HG02938 (cell line): ENCODE results near the gene TYW1B.
"Not testable (repeated sequence)": the region's sequence is repeated elsewhere in the genome, so short reads cannot be mapped to it uniquely, and the experiment has no call there.

Source experiments
- ATAC-seq: cut with Tn5 transposase; IDR thresholded peaks from one replicate; pipeline ENCODE4 v1.9.1; 2021; ENCODE audit warnings: mild to moderate bottlenecking, moderate library complexity; ENCODE audit not compliant: unreplicated experiment

TYW1B gene

GRCh38 chr7:72580142-72580770, 247.7 kb downstream of the TYW1B start:
- ATAC-seq: not testable (repeated sequence)

- ATAC-seq: no peak
Observed at GRCh38 chr7:72577107-72577506, 250.9 kb downstream of the TYW1B start.

- ATAC-seq: not testable (repeated sequence)
Observed at GRCh38 chr7:72561988-72562387, 266.0 kb downstream of the TYW1B start.

GRCh38 chr7:72559546-72559945, 268.5 kb downstream of the TYW1B start:
- ATAC-seq: not testable (repeated sequence)

- ATAC-seq: not testable (repeated sequence)
Observed at GRCh38 chr7:72556733-72557132, 271.3 kb downstream of the TYW1B start.

- not testable (repeated sequence) for ATAC-seq
Observed at GRCh38 chr7:72555238-72555637, 272.8 kb downstream of the TYW1B start.

GRCh38 chr7:72554401-72554800, 273.6 kb downstream of the TYW1B start:
- not testable (repeated sequence) for ATAC-seq

- ATAC-seq: not testable (repeated sequence)
Observed at GRCh38 chr7:72550454-72550853, 277.5 kb downstream of the TYW1B start.

- ATAC-seq: not testable (repeated sequence)
Observed at GRCh38 chr7:72546586-72547237, 281.3 kb downstream of the TYW1B start.

- not testable (repeated sequence) for ATAC-seq
Observed at GRCh38 chr7:72544531-72544930, 283.5 kb downstream of the TYW1B start.

- no peak for ATAC-seq
Observed at GRCh38 chr7:72540923-72541322, 287.1 kb downstream of the TYW1B start.

- no peak for ATAC-seq
Observed at GRCh38 chr7:72540106-72540611, 287.8 kb downstream of the TYW1B start.

GRCh38 chr7:72539702-72540101, 288.3 kb downstream of the TYW1B start:
- ATAC-seq: no peak

GRCh38 chr7:72538856-72539255, 289.1 kb downstream of the TYW1B start:
- ATAC-seq: no peak

GRCh38 chr7:72538147-72538546, 289.9 kb downstream of the TYW1B start:
- no peak for ATAC-seq

GRCh38 chr7:72536038-72536437, 292.0 kb downstream of the TYW1B start:
- ATAC-seq: not testable (repeated sequence)

- ATAC-seq: not testable (repeated sequence)
Observed at GRCh38 chr7:72531048-72531447, 297.0 kb downstream of the TYW1B start.
